PC-3 (cell line): ENCODE results near the gene ZNF358. TPM values are rescaled to one million over a fixed set of nuclear protein-coding genes. Genes with fewer than 3 reads are reported as not detected.
A peak's percentile ranks its signal among the peaks of the same experiment; 100 is the strongest.

ENCODE experiments used
- ATAC-seq: fragments of 200-7000 bp; cut with Tn5 transposase; 2 replicates; pipeline ENCODE4 v1.9.1; 2020; ENCODE audit warnings: mild to moderate bottlenecking, moderate library complexity
- BruUV-seq: library from RNA; stranded (reverse); fragments of 400-500 nt; replicated peaks from 2 replicates; lab custom pipeline; 2021; lab: Mats Ljungman, UMichigan
- CTCF ChIA-PET: fragments of 300-600 bp; sonication (Branson Sonifier 250); formaldehyde crosslinking; loops from one replicate; lab custom pipeline; 2022; ENCODE audit warnings: antibody characterized with exemption; lab: Charles Lee
- POLR2A ChIA-PET: fragments of 300-600 bp; sonication (Branson Sonifier 250); formaldehyde crosslinking; loops from one replicate; lab custom pipeline; 2022; ENCODE audit warnings: antibody characterized with exemption; ENCODE audit not compliant: unreplicated experiment; lab: Charles Lee
- DNase-seq: peaks from one replicate; pipeline ENCODE4 v3.0.0-alpha.2; 2015
- H2AFZ ChIP-seq: fragments of 300-600 bp; sonication (generic); 2 replicates; pipeline ENCODE4 v1.6.0; 2016; ENCODE audit warnings: antibody characterized with exemption, low read length
- H3F3A ChIP-seq: fragments of 300-600 bp; sonication (generic); one replicate; pipeline ENCODE4 v1.6.0; 2017; ENCODE audit warnings: antibody characterized with exemption, low read length, control low read depth, mild to moderate bottlenecking; ENCODE audit not compliant: unreplicated experiment
- H3K27ac ChIP-seq: fragments of 300-600 bp; sonication (generic); 2 replicates; pipeline ENCODE4 v1.5.1; 2016; ENCODE audit warnings: mild to moderate bottlenecking, low read length
- H3K27me3 ChIP-seq: fragments of 300-600 bp; sonication (generic); 2 replicates; pipeline ENCODE4 v1.6.1; 2016; ENCODE audit warnings: low read length, mixed read lengths
- H3K36me3 ChIP-seq: fragments of 300-600 bp; sonication (generic); 2 replicates; pipeline ENCODE4 v1.6.1; 2016; ENCODE audit warnings: low read depth, mixed run types, low read length, mixed read lengths
- H3K4me1 ChIP-seq: fragments of 300-600 bp; sonication (generic); 2 replicates; pipeline ENCODE4 v1.5.1; 2016; ENCODE audit warnings: low read length; ENCODE audit not compliant: insufficient read depth
- H3K4me2 ChIP-seq: fragments of 300-600 bp; sonication (generic); 2 replicates; pipeline ENCODE4 v1.6.0; 2016; ENCODE audit warnings: low read length
- H3K4me3 ChIP-seq: fragments of 300-600 bp; sonication (generic); 2 replicates; pipeline ENCODE4 v1.5.1; 2016; ENCODE audit warnings: mild to moderate bottlenecking, low read length, mixed read lengths
- H3K79me2 ChIP-seq: fragments of 300-600 bp; sonication (generic); 2 replicates; pipeline ENCODE4 v1.6.1; 2017; ENCODE audit warnings: low read length, mixed read lengths
- H3K9ac ChIP-seq: fragments of 300-600 bp; sonication (generic); 2 replicates; pipeline ENCODE4 v1.6.0; 2016; ENCODE audit warnings: mild to moderate bottlenecking, low read length
- H3K9me2 ChIP-seq: fragments of 300-600 bp; sonication (generic); replicated peaks from 2 replicates; pipeline ENCODE4 v1.6.1; 2016; ENCODE audit warnings: mixed run types, low read length, mixed read lengths
- H3K9me3 ChIP-seq: fragments of 300-600 bp; sonication (generic); 2 replicates; pipeline ENCODE4 v1.6.1; 2016; ENCODE audit warnings: low read length, mixed read lengths
- H4K20me1 ChIP-seq: fragments of 300-600 bp; sonication (generic); 2 replicates; pipeline ENCODE4 v1.6.1; 2016; ENCODE audit warnings: low read length, mixed read lengths
- EZH2 ChIP-seq: fragments of 300-600 bp; sonication (generic); IDR thresholded peaks from one replicate; pipeline ENCODE4 v1.6.1; 2017; ENCODE audit warnings: antibody characterized with exemption, mild to moderate bottlenecking, low read length; ENCODE audit not compliant: unreplicated experiment
- EZH2phosphoT487 ChIP-seq: fragments of 300-600 bp; sonication (generic); IDR thresholded peaks from 2 replicates; pipeline ENCODE4 v1.6.1; 2018; ENCODE audit warnings: mild to moderate bottlenecking, antibody characterized with exemption, low read length, borderline replicate concordance
- intact Hi-C: fragments of 100-400 bp; cut with micrococcal nuclease; formaldehyde crosslinking; loops from 2 replicates; pipeline ENCODE4 v1.9.0; 2023
- total RNA-seq: library from RNA; depleted of rRNA; stranded (reverse); fragments of >200 nt; gene quantifications from 2 replicates; pipeline ENCODE4 v1.2.3, GENCODE V29; 2014
- TF ChIP-seq, protein P1 (sequence below): fragments of 300-600 bp; sonication (generic); conservative IDR thresholded peaks from 2 replicates; pipeline ENCODE4 v1.5.1; 2017; ENCODE audit warnings: antibody characterized with exemption, low read depth, mild to moderate bottlenecking, low read length

The ZNF358 gene
- total RNA-seq, 1 experiment from 2014 or later: 41.6 TPM

DNA sequence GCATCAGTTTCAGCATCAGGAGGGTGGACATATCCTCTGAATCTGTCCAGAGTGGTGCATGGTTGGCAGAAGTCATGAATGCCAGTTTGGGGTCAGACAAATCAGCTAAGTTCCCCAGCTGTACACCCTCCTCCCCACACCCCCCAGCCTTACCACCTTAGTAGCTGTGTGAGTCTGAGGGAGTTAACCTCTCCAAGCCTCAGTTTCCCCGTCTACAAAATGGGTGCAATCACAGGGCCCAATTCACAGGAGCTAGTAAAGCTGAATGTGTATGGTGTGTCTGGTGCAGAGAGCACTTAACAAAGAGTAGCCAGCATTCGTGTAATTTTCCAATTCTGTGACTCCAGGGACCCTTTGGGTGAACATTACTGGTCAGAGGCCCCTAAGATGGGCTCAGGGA lies 13.4 kb upstream of the ZNF358 start:
- H3K36me3 ChIP-seq: no peaks in the 10 kb centered on the region
- TF ChIP-seq, protein P1, sequence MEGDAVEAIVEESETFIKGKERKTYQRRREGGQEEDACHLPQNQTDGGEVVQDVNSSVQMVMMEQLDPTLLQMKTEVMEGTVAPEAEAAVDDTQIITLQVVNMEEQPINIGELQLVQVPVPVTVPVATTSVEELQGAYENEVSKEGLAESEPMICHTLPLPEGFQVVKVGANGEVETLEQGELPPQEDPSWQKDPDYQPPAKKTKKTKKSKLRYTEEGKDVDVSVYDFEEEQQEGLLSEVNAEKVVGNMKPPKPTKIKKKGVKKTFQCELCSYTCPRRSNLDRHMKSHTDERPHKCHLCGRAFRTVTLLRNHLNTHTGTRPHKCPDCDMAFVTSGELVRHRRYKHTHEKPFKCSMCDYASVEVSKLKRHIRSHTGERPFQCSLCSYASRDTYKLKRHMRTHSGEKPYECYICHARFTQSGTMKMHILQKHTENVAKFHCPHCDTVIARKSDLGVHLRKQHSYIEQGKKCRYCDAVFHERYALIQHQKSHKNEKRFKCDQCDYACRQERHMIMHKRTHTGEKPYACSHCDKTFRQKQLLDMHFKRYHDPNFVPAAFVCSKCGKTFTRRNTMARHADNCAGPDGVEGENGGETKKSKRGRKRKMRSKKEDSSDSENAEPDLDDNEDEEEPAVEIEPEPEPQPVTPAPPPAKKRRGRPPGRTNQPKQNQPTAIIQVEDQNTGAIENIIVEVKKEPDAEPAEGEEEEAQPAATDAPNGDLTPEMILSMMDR: no peak
- TF ChIP-seq EZH2: no peak
- TF ChIP-seq EZH2phosphoT487: no peak
- no peaks in the 10 kb centered on the region for H4K20me1 ChIP-seq
- intact Hi-C loops: loop anchor here (10.0 kb wide), 1 partner anchor 108 kb away; no protein-coding TSS in a partner anchor
- no peak for ATAC-seq
- peaks cover 19% of the 10 kb centered on the region for H3K4me1 ChIP-seq
- ChIA-PET POLR2A (no interaction called here), CTCF (no interaction called here)
- no peak overlapping the region for H3K27ac ChIP-seq
- H3K9me2 ChIP-seq: no peaks in the 10 kb centered on the region
- no peaks in the 10 kb centered on the region for H3K9me3 ChIP-seq
- DNase-seq: no peak
- no peaks in the 10 kb centered on the region for H3K79me2 ChIP-seq
- no TSS peak for BruUV-seq
- H3K9ac ChIP-seq: no peak overlapping the region
- H3K4me3 ChIP-seq: no peak overlapping the region
- H3F3A ChIP-seq: no peaks in the 10 kb centered on the region
- H3K4me2 ChIP-seq: no peak overlapping the region
- H3K27me3 ChIP-seq: no peaks in the 10 kb centered on the region
- no peak overlapping the region for H2AFZ ChIP-seq

DNA sequence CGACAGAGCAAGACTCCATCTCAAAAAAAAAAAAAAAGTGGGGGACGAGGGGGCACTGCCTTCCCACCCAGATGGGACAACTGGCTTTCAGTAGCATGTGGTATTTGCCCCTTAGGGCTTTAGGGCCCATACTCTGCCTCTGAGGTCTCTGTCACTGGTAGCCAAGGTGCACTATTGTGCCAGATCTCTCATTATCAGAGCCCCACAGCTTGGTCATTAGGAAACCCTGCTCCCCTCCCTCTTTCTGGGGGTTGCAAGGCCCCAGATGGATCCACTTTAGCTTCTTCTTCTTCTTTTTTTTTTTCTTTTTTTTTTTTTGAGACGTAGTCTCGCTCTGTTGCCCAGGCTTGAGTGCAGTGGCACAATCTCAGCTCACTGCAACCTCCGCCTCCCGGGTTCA lies 11.2 kb upstream of the ZNF358 start:
- H4K20me1 ChIP-seq: no peaks in the 10 kb centered on the region
- ATAC-seq: no peak

DNA sequence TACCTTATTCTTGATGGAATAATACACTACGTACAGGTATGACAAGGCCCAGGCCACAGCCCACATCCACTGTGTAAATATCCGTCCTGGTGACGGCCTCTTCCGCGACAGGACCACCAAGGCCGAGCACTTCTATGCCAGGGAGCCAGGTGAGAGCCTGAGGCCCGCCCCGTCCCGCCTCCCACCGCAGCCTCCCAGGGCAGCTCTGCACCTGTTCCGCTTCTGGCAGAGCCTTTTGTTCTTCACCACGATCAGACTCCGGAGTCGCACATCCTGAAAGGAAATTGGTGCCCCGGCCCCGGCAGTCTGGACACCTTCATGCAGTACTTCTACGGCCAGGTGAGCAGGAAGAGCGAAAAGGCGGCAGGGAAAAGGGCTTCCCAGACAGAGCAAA lies 10.6 kb upstream of the ZNF358 start:
- peaks cover 23% of the 10 kb centered on the region for H3K4me1 ChIP-seq
- ChIA-PET POLR2A (interaction anchor here (0.6 kb wide), 1 partner anchor 589 kb away, joined by 9 read pairs; no protein-coding TSS in a partner anchor), CTCF (no interaction called here)
- H3K36me3 ChIP-seq: no peaks in the 10 kb centered on the region
- H3K4me3 ChIP-seq: peak overlapping the region; percentile 74
- intact Hi-C loops: loop anchor here (10.0 kb wide), 1 partner anchor 110 kb away; no protein-coding TSS in a partner anchor
- no peaks in the 10 kb centered on the region for H3K79me2 ChIP-seq
- H3K4me2 ChIP-seq: peak overlapping the region; percentile 95
- H4K20me1 ChIP-seq: no peaks in the 10 kb centered on the region
- TF ChIP-seq EZH2 (no peak), EZH2phosphoT487 (no peak)
- TF ChIP-seq, protein P1: no peak
- BruUV-seq: no TSS peak
- H3F3A ChIP-seq: no peaks in the 10 kb centered on the region
- DNase-seq (peak; percentile 46), ATAC-seq (no peak)
- peak overlapping the region; percentile 39 for H3K9ac ChIP-seq
- H2AFZ ChIP-seq: peak overlapping the region; percentile 91
- H3K27ac ChIP-seq: no peak overlapping the region
- no peaks in the 10 kb centered on the region for H3K9me3 ChIP-seq
- no peaks in the 10 kb centered on the region for H3K9me2 ChIP-seq
- H3K27me3 ChIP-seq: no peaks in the 10 kb centered on the region

More for the DNA sequence above, 11.2 kb upstream of the ZNF358 start:
- peak overlapping the region; percentile 95; the same call in 1 of the 2 replicates for H3K4me2 ChIP-seq
- H3K27ac ChIP-seq: no peak overlapping the region
- H3K9me3 ChIP-seq: no peaks in the 10 kb centered on the region
- no peak overlapping the region for H3K9ac ChIP-seq
- peaks cover 23% of the 10 kb centered on the region for H3K4me1 ChIP-seq
- no peak overlapping the region for H2AFZ ChIP-seq
- no peak overlapping the region for H3K4me3 ChIP-seq
- ChIA-PET POLR2A (no interaction called here), CTCF (no interaction called here)
- H3K79me2 ChIP-seq: no peaks in the 10 kb centered on the region
- H3K27me3 ChIP-seq: no peaks in the 10 kb centered on the region
- H3K36me3 ChIP-seq: no peaks in the 10 kb centered on the region
- no peaks in the 10 kb centered on the region for H3K9me2 ChIP-seq
- intact Hi-C loops: loop anchor here (10.0 kb wide), 1 partner anchor 110 kb away; no protein-coding TSS in a partner anchor
- TF ChIP-seq, protein P1: no peak
- TF ChIP-seq EZH2phosphoT487 (no peak), EZH2 (no peak)
- BruUV-seq: no TSS peak
- H3F3A ChIP-seq: no peaks in the 10 kb centered on the region
- DNase-seq: no peak
